Measurements from ENCODE around the gene PRKACG. TPM values are rescaled to one million over a fixed set of nuclear protein-coding genes. Genes with fewer than 3 reads are reported as not detected.

PRKACG gene
- total RNA-seq, 1 donor from 2014 or later, result not detected

GRCh38 chr9:68970151-68970550 is 43.8 kb downstream of the PRKACG start:
- TF ChIP-seq, protein P1, sequence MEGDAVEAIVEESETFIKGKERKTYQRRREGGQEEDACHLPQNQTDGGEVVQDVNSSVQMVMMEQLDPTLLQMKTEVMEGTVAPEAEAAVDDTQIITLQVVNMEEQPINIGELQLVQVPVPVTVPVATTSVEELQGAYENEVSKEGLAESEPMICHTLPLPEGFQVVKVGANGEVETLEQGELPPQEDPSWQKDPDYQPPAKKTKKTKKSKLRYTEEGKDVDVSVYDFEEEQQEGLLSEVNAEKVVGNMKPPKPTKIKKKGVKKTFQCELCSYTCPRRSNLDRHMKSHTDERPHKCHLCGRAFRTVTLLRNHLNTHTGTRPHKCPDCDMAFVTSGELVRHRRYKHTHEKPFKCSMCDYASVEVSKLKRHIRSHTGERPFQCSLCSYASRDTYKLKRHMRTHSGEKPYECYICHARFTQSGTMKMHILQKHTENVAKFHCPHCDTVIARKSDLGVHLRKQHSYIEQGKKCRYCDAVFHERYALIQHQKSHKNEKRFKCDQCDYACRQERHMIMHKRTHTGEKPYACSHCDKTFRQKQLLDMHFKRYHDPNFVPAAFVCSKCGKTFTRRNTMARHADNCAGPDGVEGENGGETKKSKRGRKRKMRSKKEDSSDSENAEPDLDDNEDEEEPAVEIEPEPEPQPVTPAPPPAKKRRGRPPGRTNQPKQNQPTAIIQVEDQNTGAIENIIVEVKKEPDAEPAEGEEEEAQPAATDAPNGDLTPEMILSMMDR (IDR thresholded peaks at IDR 0.05), result no peak
- ATAC-seq, result no peak

GRCh38 chr9:68969538-68969937 is 44.4 kb downstream of the PRKACG start:
- TF ChIP-seq, protein P1 (IDR thresholded peaks at IDR 0.05), result no peak
- intact Hi-C loops (cut with DNase I), result no loop called here

More at GRCh38 chr9:68970151-68970550, 43.8 kb downstream of the PRKACG start:
- no peaks in the 10 kb centered on the region for H3K27me3 ChIP-seq (ENCODE audit: low read depth)
- no peaks in the 10 kb centered on the region for H3K36me3 ChIP-seq
- no peaks in the 10 kb centered on the region for H3K4me1 ChIP-seq
- no peak for DNase-seq
- peak overlapping the region; percentile 10 for H3K27ac ChIP-seq
- no peaks in the 10 kb centered on the region for H3K9me3 ChIP-seq
- no peak overlapping the region for H3K4me3 ChIP-seq
- intact Hi-C loops (cut with DNase I), result no loop called here

GRCh38 chr9:68967800-68968199 is 46.1 kb downstream of the PRKACG start:
- Histone ChIP-seq H3K4me3 (no peak overlapping the region), H3K27me3 (ENCODE audit: low read depth) (no peaks in the 10 kb centered on the region), H3K4me1 (peaks cover 19% of the 10 kb centered on the region), H3K27ac (no peak overlapping the region), H3K36me3 (no peaks in the 10 kb centered on the region), H3K9me3 (no peaks in the 10 kb centered on the region)
- DNase-seq (no peak), ATAC-seq (no peak)
- TF ChIP-seq, protein P1 (IDR thresholded peaks at IDR 0.05), result no peak
- intact Hi-C loops (cut with DNase I), result no loop called here

More at GRCh38 chr9:68969538-68969937, 44.4 kb downstream of the PRKACG start:
- DNase-seq, result no peak
- ATAC-seq, result no peak
- no peaks in the 10 kb centered on the region for H3K27me3 ChIP-seq (ENCODE audit: low read depth)
- peaks cover 2% of the 10 kb centered on the region for H3K4me1 ChIP-seq
- no peak overlapping the region for H3K4me3 ChIP-seq
- no peaks in the 10 kb centered on the region for H3K36me3 ChIP-seq
- H3K27ac ChIP-seq, result no peak overlapping the region
- no peaks in the 10 kb centered on the region for H3K9me3 ChIP-seq

GRCh38 chr9:68966496-68966944 is 47.4 kb downstream of the PRKACG start:
- Histone ChIP-seq H3K27ac (no peak overlapping the region), H3K9me3 (no peaks in the 10 kb centered on the region), H3K27me3 (ENCODE audit: low read depth) (no peaks in the 10 kb centered on the region), H3K4me1 (peaks cover 19% of the 10 kb centered on the region), H3K4me3 (no peak overlapping the region), H3K36me3 (no peaks in the 10 kb centered on the region)
- TF ChIP-seq, protein P1 (IDR thresholded peaks at IDR 0.05), result no peak
- DNase-seq, result no peak
- intact Hi-C loops (cut with DNase I), result no loop called here
- no peak for ATAC-seq

GRCh38 chr9:68964765-68965164 is 49.1 kb downstream of the PRKACG start:
- no peak overlapping the region for H3K4me3 ChIP-seq
- TF ChIP-seq, protein P1 (IDR thresholded peaks at IDR 0.05), result no peak
- H3K9me3 ChIP-seq, result no peaks in the 10 kb centered on the region
- H3K27ac ChIP-seq, result peak overlapping the region; percentile 1
- intact Hi-C loops (cut with DNase I), result no loop called here
- peaks cover 19% of the 10 kb centered on the region for H3K4me1 ChIP-seq
- DNase-seq (no peak), ATAC-seq (no peak)
- no peaks in the 10 kb centered on the region for H3K36me3 ChIP-seq
- H3K27me3 ChIP-seq (ENCODE audit: low read depth), result no peaks in the 10 kb centered on the region

Data from lower lobe of right lung (tissue), 2 donors.